Uterus (tissue), 4 donors: ENCODE results near the gene SOCS2. TPM values are rescaled to one million over a fixed set of nuclear protein-coding genes. Genes with fewer than 3 reads are reported as not detected.

ENCODE experiments used
- DNase-seq, 2 donors: peaks; one replicate each; pipeline ENCODE4 v3.0.0-alpha.2; 2019 to 2020
- H3K27ac ChIP-seq, 2 donors: fragments of 200-600 bp; sonication (generic); 1 replicate in 1 of 2; 2 replicates in 1 of 2; pipeline ENCODE4 v1.5.1; 2016 to 2018
- H3K27me3 ChIP-seq, 2 donors: fragments of 200-600 bp; sonication (generic); one replicate each; pipeline ENCODE4 v1.5.1; 2018 to 2019; ENCODE audit warnings: control low read depth in 1 of 2
- H3K36me3 ChIP-seq, 2 donors: fragments of 200-600 bp; sonication (generic); one replicate each; pipeline ENCODE4 v1.5.1; 2019; ENCODE audit warnings: control low read depth in 1 of 2
- H3K4me1 ChIP-seq, 2 donors: fragments of 200-600 bp; sonication (generic); one replicate each; pipeline ENCODE4 v1.5.1; 2018 to 2019; ENCODE audit warnings: control low read depth in 1 of 2
- H3K4me3 ChIP-seq, 2 donors: fragments of 200-600 bp; sonication (generic); 1 replicate in 1 of 2; 2 replicates in 1 of 2; pipeline ENCODE4 v1.5.1; 2018 to 2019; ENCODE audit warnings: mild to moderate bottlenecking in 1 of 2
- H3K9me3 ChIP-seq, 2 donors: fragments of 200-600 bp; sonication (generic); one replicate each; pipeline ENCODE4 v1.5.1; 2019; ENCODE audit warnings: control low read depth in 1 of 2
- POLR2A ChIP-seq, 2 donors: fragments of 450-650 bp; IDR thresholded peaks; one replicate each; pipeline ENCODE4 v1.6.1; 2016; ENCODE audit warnings: antibody characterized with exemption in 2 of 2, mild to moderate bottlenecking in 1 of 2, moderate library complexity in 1 of 2
- intact Hi-C: fragments of 100-400 bp; cut with DNase I; formaldehyde crosslinking; loops from one replicate; pipeline ENCODE4 v1.15.1; 2023; ENCODE audit warnings: low total_unique reads
- total RNA-seq, 4 donors: library from RNA; depleted of rRNA in 3 of 4; stranded (reverse); fragments of >200 nt in 3 of 4; gene quantifications; one replicate each; pipeline versions ENCODE4 v1.1.0 to v1.2.4, GENCODE V29; 2014 to 2023
- TF ChIP-seq, protein P1 (sequence below), 4 experiments: fragments of 200-600 bp in 2 of 4; fragments of 450-650 bp in 2 of 4; sonication (generic) in 2 of 4; IDR thresholded peaks; one replicate each; pipeline ENCODE4 v1.5.1; 2016 to 2019; ENCODE audit warnings: antibody characterized with exemption in 4 of 4, mild to moderate bottlenecking in 2 of 4, moderate library complexity in 1 of 4
- donor health status: DM: yes; HTN: yes; CAD: no.

The SOCS2 gene
- total RNA-seq, 4 donors from 2014 or later: 55.0 to 345 (median 112) TPM

DNA sequence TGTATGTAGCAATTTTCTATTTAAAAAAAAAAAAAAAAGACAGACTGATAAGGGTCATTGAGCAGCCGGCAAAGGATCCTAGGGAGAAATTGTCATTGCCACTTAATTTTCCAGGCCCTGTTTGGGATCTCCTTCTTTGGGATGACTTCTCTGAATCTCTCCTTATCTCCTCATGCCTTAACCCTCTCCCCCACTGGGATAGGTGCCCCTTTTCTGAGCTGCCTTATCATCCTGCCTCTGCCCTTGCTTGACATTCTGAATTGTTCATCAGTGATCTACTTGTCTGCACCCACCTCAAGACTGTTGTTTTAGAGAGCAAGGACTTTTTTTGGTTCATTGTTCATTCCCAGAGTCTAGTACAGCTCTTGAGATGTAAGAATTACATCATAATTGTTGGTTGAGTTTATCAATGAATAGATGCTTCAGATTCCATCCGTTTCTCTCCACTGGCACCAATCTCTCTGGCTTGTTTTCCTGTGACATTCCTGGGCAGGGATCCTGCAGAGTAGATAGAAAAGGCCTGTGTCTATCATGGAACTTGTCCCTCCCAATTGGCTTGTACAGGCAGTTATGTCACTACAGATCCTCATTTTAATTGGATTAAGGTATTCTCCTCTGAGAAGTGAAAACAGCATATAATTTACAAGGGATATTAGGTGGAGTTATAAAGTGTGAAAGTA lies 42.6 kb downstream of the SOCS2 start:
- H3K9me3 ChIP-seq: no peaks in the 10 kb centered on the region
- intact Hi-C loops: no loop called here
- H3K4me3 ChIP-seq: no peak overlapping the region
- H3K27me3 ChIP-seq: no peaks in the 10 kb centered on the region
- no peak overlapping the region for H3K27ac ChIP-seq
- no peaks in the 10 kb centered on the region for H3K36me3 ChIP-seq
- H3K4me1 ChIP-seq: no peaks in the 10 kb centered on the region
- TF ChIP-seq, protein P1, sequence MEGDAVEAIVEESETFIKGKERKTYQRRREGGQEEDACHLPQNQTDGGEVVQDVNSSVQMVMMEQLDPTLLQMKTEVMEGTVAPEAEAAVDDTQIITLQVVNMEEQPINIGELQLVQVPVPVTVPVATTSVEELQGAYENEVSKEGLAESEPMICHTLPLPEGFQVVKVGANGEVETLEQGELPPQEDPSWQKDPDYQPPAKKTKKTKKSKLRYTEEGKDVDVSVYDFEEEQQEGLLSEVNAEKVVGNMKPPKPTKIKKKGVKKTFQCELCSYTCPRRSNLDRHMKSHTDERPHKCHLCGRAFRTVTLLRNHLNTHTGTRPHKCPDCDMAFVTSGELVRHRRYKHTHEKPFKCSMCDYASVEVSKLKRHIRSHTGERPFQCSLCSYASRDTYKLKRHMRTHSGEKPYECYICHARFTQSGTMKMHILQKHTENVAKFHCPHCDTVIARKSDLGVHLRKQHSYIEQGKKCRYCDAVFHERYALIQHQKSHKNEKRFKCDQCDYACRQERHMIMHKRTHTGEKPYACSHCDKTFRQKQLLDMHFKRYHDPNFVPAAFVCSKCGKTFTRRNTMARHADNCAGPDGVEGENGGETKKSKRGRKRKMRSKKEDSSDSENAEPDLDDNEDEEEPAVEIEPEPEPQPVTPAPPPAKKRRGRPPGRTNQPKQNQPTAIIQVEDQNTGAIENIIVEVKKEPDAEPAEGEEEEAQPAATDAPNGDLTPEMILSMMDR (IDR thresholded peaks at IDR 0.05): no peak
- TF ChIP-seq POLR2A (IDR thresholded peaks at IDR 0.05): no peak
- no peak for DNase-seq

DNA sequence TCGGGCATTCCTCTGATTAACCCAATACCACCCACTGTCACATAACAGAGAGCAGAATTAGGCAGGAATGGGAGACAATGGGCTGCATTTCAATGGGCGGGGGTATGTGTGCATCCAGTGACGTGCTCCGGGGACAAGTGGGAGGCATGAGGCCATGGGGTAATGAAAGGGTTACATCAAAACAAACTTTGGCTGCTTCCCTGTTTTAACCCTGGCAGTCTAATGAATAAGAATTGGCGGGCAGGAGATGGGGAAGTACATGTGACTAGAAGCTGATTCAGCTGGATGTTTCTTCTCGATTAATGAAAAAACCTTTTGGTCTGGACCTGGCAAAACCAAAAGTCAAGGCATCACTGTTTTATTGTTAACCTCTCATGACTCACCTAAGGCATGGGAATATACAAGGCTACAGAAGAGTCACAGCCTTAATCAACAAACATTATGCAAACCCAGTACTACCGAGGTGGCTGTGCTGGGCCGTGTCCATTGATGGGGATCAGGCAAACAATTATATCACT lies 44.2 kb downstream of the SOCS2 start:
- no peaks in the 10 kb centered on the region for H3K9me3 ChIP-seq
- H3K4me1 ChIP-seq: no peaks in the 10 kb centered on the region
- no peak for DNase-seq
- intact Hi-C loops: no loop called here
- H3K36me3 ChIP-seq: no peaks in the 10 kb centered on the region
- no peak overlapping the region for H3K27ac ChIP-seq
- TF ChIP-seq POLR2A (IDR thresholded peaks at IDR 0.05): no peak
- TF ChIP-seq, protein P1 (IDR thresholded peaks at IDR 0.05): no peak
- no peaks in the 10 kb centered on the region for H3K27me3 ChIP-seq
- no peak overlapping the region for H3K4me3 ChIP-seq

DNA sequence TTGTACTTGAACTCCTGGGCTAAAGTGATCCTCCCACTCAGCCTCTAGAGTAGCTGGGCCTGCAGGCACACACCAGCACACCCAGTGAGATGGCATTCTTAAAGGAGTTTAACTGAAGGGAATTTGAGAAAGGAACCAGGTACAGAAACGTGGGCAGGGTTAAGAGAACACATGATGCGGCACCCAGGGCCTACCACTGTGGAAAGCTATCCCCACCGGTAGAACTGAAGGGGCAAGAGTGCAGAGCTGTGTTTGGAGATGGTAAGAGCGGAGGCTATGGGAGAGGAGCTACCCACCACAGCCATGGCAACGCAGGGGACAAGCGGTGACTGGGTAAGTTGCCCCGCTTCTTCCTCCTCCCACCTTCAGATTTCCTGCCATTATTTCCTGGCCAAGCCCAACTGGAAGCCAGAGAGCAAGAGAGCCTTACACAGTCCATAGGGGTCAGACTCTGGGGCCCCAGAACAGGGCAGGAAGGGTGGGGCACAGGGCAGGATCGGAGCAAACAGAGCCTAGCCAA lies 46.5 kb downstream of the SOCS2 start:
- Histone ChIP-seq H3K36me3 (no peaks in the 10 kb centered on the region), H3K4me1 (no peaks in the 10 kb centered on the region), H3K27me3 (no peaks in the 10 kb centered on the region), H3K9me3 (no peaks in the 10 kb centered on the region), H3K4me3 (no peak overlapping the region), H3K27ac (no peak overlapping the region)
- TF ChIP-seq, protein P1 (IDR thresholded peaks at IDR 0.05): no peak
- no peak for TF ChIP-seq POLR2A (IDR thresholded peaks at IDR 0.05)
- DNase-seq: no peak
- intact Hi-C loops: no loop called here

DNA sequence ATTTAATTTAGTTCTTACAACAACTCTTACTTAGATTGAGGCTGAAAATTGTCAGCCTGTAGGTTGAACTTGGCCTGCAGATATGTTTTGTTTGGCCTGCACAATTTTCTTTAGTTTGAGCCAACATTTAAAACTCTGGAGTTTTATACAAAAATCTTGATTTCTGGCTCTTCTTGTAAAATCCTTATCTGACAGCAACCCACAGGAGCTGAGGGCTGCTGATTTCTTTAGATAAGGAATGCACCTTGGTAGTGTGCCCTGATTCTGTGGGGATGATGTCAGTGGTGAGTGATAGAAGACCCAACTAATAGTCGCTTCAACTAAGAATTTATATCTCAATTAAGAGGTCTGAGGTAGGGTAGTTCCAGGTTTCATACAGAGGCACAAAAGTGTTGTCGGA lies 49.5 kb downstream of the SOCS2 start:
- no peak for DNase-seq
- intact Hi-C loops: no loop called here
- Histone ChIP-seq H3K4me1 (peaks cover 0 to 5% of the 10 kb centered on the region in 2 donors), H3K27me3 (no peaks in the 10 kb centered on the region), H3K36me3 (no peaks in the 10 kb centered on the region), H3K4me3 (no peak overlapping the region), H3K9me3 (no peaks in the 10 kb centered on the region), H3K27ac (peak overlapping the region in 1 of 2 donors; percentile 59)
- TF ChIP-seq, protein P1 (IDR thresholded peaks at IDR 0.05): no peak
- TF ChIP-seq POLR2A (IDR thresholded peaks at IDR 0.05): no peak

DNA sequence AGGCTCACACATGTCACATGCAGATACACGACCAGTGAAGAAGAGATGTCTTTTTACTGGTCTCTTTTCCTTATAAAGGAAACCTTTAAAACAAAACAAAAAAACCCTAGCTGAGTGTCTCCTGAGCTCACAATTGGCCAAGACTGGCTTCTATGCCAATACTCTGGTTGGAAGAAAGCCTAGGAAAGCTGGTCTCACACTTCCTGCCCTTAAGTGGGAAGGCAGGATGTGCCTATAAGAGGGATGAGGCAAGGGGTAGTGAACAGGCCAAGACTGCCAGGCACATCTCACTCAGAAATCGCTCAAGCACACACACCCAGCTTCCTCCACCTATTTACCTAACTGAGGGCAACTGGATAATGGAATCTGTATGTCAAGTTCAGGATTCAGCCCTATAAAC lies 50.0 kb downstream of the SOCS2 start:
- DNase-seq: no peak
- peak overlapping the region; percentile 27 to 59 for H3K27ac ChIP-seq
- H3K9me3 ChIP-seq: no peaks in the 10 kb centered on the region
- no peaks in the 10 kb centered on the region for H3K27me3 ChIP-seq
- H3K36me3 ChIP-seq: no peaks in the 10 kb centered on the region
- intact Hi-C loops: no loop called here
- TF ChIP-seq, protein P1 (IDR thresholded peaks at IDR 0.05): no peak
- no peak for TF ChIP-seq POLR2A (IDR thresholded peaks at IDR 0.05)
- H3K4me1 ChIP-seq: peaks cover 0 to 5% of the 10 kb centered on the region in 2 donors
- no peak overlapping the region for H3K4me3 ChIP-seq
